Measurements from ENCODE around the gene ZNF280B.
A peak's percentile ranks its signal among the peaks of the same experiment; 100 is the strongest.

Gene ZNF280B

GRCh38 chr22:22508274-22509176, at the start of gene ZNF280B:
Gene ZNF280B, minus strand, starts transcription at chr22:22508742. Its CDS starts 19,344 bp downstream, at chr22:22489398.
- peak; percentile 73 for DNase-seq (ENCODE audit: low read depth, low spot score)
- WGBS (ENCODE audit: insufficient coverage, insufficient read length), result no CpG with 5 or more reads among the region's 72 CpGs
- no peaks in the 10 kb centered on the region; the same call in 1 of the 2 replicates for H3K9me3 ChIP-seq (ENCODE audit: control insufficient read depth, insufficient read depth, low read length)
- H3K4me3 ChIP-seq (ENCODE audit: low read length), result peak within 1 kb of the TSS; percentile 71; the same call in 1 of the 2 replicates
- no peaks in the 10 kb centered on the region for H3K4me1 ChIP-seq (ENCODE audit: control insufficient read depth, insufficient read depth, low read length)
- no peak within 1 kb of the TSS for H3K27ac ChIP-seq (ENCODE audit: low read length)
- H3K36me3 ChIP-seq (ENCODE audit: control insufficient read depth, insufficient read depth, low read length), result no peaks in the 10 kb centered on the region
- no peaks in the 10 kb centered on the region for H3K27me3 ChIP-seq (ENCODE audit: control insufficient read depth, insufficient read depth, low read length)

- no peak overlapping the region for H3K27ac ChIP-seq (ENCODE audit: low read length)
- no peaks in the 10 kb centered on the region for H3K9me3 ChIP-seq (ENCODE audit: control insufficient read depth, insufficient read depth, low read length)
- H3K4me1 ChIP-seq (ENCODE audit: control insufficient read depth, insufficient read depth, low read length), result no peaks in the 10 kb centered on the region
- H3K36me3 ChIP-seq (ENCODE audit: control insufficient read depth, insufficient read depth, low read length), result no peaks in the 10 kb centered on the region
- no peaks in the 10 kb centered on the region for H3K27me3 ChIP-seq (ENCODE audit: control insufficient read depth, insufficient read depth, low read length)
- no peak overlapping the region for H3K4me3 ChIP-seq (ENCODE audit: low read length)
- DNase-seq (ENCODE audit: low read depth, low spot score), result no peak
- WGBS (ENCODE audit: insufficient coverage, insufficient read length), result no CpG with 5 or more reads among the region's 38 CpGs
Measured at GRCh38 chr22:22556995-22557925, 48.7 kb upstream of the ZNF280B start.

DNA sequence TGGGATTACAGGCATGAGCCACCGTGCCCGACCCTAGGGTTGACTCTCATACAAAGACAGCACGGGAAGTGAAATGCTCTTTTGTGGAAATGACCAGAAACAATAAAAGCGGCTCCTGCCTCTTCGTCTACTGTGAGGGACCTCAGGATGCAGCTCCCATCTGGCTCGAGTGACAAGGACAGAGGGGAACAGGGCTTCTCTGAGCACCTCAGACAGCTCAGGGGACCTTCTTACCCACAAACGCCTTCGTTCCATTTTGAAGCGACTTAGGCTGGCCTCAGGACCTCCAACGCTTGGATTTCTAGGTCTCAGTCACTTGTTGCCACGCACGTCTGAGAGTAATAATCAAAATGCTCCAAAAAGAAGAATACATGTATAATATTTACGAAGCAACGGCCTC, 48.0 kb upstream of the ZNF280B start:
- no peaks in the 10 kb centered on the region for H3K36me3 ChIP-seq (ENCODE audit: control insufficient read depth, insufficient read depth, low read length)
- no peaks in the 10 kb centered on the region for H3K9me3 ChIP-seq (ENCODE audit: control insufficient read depth, insufficient read depth, low read length)
- H3K27ac ChIP-seq (ENCODE audit: low read length), result no peak overlapping the region
- H3K4me1 ChIP-seq (ENCODE audit: control insufficient read depth, insufficient read depth, low read length), result no peaks in the 10 kb centered on the region
- no CpG with 5 or more reads among the region's 14 CpGs for WGBS (ENCODE audit: insufficient coverage, insufficient read length)
- no peak for DNase-seq (ENCODE audit: low read depth, low spot score)
- H3K4me3 ChIP-seq (ENCODE audit: low read length), result no peak overlapping the region
- H3K27me3 ChIP-seq (ENCODE audit: control insufficient read depth, insufficient read depth, low read length), result no peaks in the 10 kb centered on the region

GRCh38 chr22:22555596-22555995, 47.1 kb upstream of the ZNF280B start:
- Histone ChIP-seq H3K4me3 (ENCODE audit: low read length) (no peak overlapping the region), H3K36me3 (ENCODE audit: control insufficient read depth, insufficient read depth, low read length) (no peaks in the 10 kb centered on the region), H3K9me3 (ENCODE audit: control insufficient read depth, insufficient read depth, low read length) (no peaks in the 10 kb centered on the region), H3K27me3 (ENCODE audit: control insufficient read depth, insufficient read depth, low read length) (0 out of 2 replicates have a peak, but pooled peaks cover 2% of the 10 kb centered on the region), H3K27ac (ENCODE audit: low read length) (no peak overlapping the region), H3K4me1 (ENCODE audit: control insufficient read depth, insufficient read depth, low read length) (no peaks in the 10 kb centered on the region)
- no peak for DNase-seq (ENCODE audit: low read depth, low spot score)
- WGBS (ENCODE audit: insufficient coverage, insufficient read length), result no CpG with 5 or more reads among the region's 9 CpGs

DNA sequence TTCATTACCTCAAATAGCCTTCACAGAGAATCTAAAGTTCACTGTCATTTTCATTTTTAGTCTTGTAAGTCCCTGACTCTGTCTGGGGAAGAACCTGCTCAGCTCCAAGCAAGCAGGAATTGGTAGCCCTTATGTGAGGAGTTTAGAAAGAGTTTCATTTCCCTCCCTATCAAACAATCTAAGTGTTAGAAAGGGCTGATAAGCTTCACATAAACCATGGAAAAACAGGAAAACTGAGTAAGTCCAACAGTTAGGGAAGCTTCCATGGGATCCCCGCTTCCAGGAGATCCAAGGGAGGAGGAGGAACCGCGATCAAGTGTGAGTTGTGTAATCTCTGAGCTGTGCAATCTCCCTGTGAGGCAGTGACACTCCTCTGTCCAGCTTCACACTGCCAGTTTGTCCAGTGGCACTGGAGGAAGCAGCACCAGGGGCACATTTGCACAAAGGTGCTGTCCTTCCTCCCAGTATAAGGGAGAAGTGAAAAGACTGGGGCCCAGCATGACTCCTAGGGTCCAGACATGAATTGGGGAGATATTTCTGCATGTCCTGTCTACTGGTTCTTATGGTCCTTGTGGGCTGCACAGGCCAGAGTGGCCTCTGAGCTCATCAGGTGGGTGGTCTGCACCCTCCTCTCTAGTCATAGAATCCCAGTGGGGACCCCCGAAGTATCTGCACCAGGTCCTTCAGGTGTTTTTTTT, 46.2 kb upstream of the ZNF280B start:
- no peaks in the 10 kb centered on the region for H3K4me1 ChIP-seq (ENCODE audit: control insufficient read depth, insufficient read depth, low read length)
- H3K27me3 ChIP-seq (ENCODE audit: control insufficient read depth, insufficient read depth, low read length), result 0 out of 2 replicates have a peak, but pooled peaks cover 3% of the 10 kb centered on the region

GRCh38 chr22:22553735-22554586, 45.4 kb upstream of the ZNF280B start:
- no peaks in the 10 kb centered on the region for H3K9me3 ChIP-seq (ENCODE audit: control insufficient read depth, insufficient read depth, low read length)
- no peaks in the 10 kb centered on the region for H3K36me3 ChIP-seq (ENCODE audit: control insufficient read depth, insufficient read depth, low read length)

More for the DNA sequence above, 46.2 kb upstream of the ZNF280B start:
- no peaks in the 10 kb centered on the region for H3K9me3 ChIP-seq (ENCODE audit: control insufficient read depth, insufficient read depth, low read length)
- no peak overlapping the region for H3K4me3 ChIP-seq (ENCODE audit: low read length)
- no peak for DNase-seq (ENCODE audit: low read depth, low spot score)
- no peak overlapping the region for H3K27ac ChIP-seq (ENCODE audit: low read length)
- H3K36me3 ChIP-seq (ENCODE audit: control insufficient read depth, insufficient read depth, low read length), result no peaks in the 10 kb centered on the region
- no CpG with 5 or more reads among the region's 4 CpGs for whole genome bisulfite sequencing (ENCODE audit: insufficient coverage, insufficient read length)

GRCh38 chr22:22553141-22553540, 44.6 kb upstream of the ZNF280B start:
- H3K27ac ChIP-seq (ENCODE audit: low read length), result no peak overlapping the region

More at GRCh38 chr22:22553735-22554586, 45.4 kb upstream of the ZNF280B start:
- Histone ChIP-seq H3K4me3 (ENCODE audit: low read length) (no peak overlapping the region), H3K27ac (ENCODE audit: low read length) (no peak overlapping the region), H3K27me3 (ENCODE audit: control insufficient read depth, insufficient read depth, low read length) (0 out of 2 replicates have a peak, but pooled peaks cover 3% of the 10 kb centered on the region), H3K4me1 (ENCODE audit: control insufficient read depth, insufficient read depth, low read length) (no peaks in the 10 kb centered on the region)
- no peak for DNase-seq (ENCODE audit: low read depth, low spot score)
- no CpG with 5 or more reads among the region's 8 CpGs for WGBS (ENCODE audit: insufficient coverage, insufficient read length)

DNA sequence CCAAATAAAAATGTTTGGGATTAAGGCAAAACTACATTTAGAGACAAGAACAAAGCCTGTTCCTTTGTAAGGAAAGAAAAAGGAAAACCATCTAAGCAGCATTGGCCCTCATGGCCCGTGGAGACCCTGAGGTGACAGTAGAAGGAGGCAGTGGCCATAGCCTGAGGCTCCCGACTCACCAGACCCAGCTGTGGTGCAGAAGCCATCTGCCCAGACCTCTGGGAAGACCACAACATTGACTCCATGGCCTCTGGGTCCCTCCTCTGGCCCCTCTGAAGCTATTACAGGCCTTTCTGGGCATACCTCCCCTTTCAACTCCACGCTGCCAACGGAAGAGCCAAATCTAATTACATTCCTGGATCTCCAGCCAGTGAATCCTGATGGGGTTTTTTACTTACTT, 44.1 kb upstream of the ZNF280B start:
- Histone ChIP-seq H3K4me1 (ENCODE audit: control insufficient read depth, insufficient read depth, low read length) (no peaks in the 10 kb centered on the region), H3K27me3 (ENCODE audit: control insufficient read depth, insufficient read depth, low read length) (peaks cover 6% of the 10 kb centered on the region; the same call in 1 of the 2 replicates), H3K36me3 (ENCODE audit: control insufficient read depth, insufficient read depth, low read length) (no peaks in the 10 kb centered on the region), H3K4me3 (ENCODE audit: low read length) (no peak overlapping the region), H3K9me3 (ENCODE audit: control insufficient read depth, insufficient read depth, low read length) (no peaks in the 10 kb centered on the region), H3K27ac (ENCODE audit: low read length) (no peak overlapping the region)
- no CpG with 5 or more reads among the region's 4 CpGs for WGBS (ENCODE audit: insufficient coverage, insufficient read length)
- DNase-seq (ENCODE audit: low read depth, low spot score), result no peak

More at GRCh38 chr22:22553141-22553540, 44.6 kb upstream of the ZNF280B start:
- H3K27me3 ChIP-seq (ENCODE audit: control insufficient read depth, insufficient read depth, low read length), result peaks cover 6% of the 10 kb centered on the region; the same call in 1 of the 2 replicates
- H3K4me3 ChIP-seq (ENCODE audit: low read length), result no peak overlapping the region
- no peaks in the 10 kb centered on the region for H3K4me1 ChIP-seq (ENCODE audit: control insufficient read depth, insufficient read depth, low read length)
- H3K36me3 ChIP-seq (ENCODE audit: control insufficient read depth, insufficient read depth, low read length), result no peaks in the 10 kb centered on the region
- H3K9me3 ChIP-seq (ENCODE audit: control insufficient read depth, insufficient read depth, low read length), result no peaks in the 10 kb centered on the region
- no peak for DNase-seq (ENCODE audit: low read depth, low spot score)
- no CpG with 5 or more reads among the region's 1 CpG for WGBS (ENCODE audit: insufficient coverage, insufficient read length)

DNA sequence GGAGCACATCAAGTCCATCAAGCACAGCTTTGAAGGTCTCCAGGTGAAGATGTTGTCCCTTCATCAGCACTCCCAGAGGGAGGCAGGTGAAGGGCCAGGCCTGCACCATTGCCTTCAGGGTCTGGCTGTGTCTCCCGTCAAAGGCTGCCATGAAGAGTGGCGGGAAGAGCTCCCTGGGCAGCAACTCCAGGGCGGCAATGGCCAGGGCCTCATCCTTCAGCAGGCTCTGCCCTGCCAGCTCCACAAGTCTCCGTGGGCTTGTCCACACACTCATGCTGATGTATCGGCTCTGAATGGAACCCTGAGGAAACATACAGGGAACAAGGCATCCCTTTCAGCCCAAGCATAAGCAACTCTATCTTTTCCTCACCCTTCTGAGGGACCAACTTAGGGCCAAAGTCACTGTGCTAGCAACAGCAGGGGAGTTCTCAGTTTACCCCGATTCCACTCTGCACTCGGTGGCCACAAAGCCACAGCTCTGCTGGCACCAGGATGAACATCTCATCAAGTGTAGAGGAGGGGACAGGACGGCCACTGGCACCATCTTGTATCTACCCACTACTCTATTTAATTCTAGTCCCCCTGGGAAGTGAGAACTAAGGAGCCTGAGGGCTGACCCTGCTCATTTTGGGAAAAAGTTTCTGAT, 42.4 kb upstream of the ZNF280B start:
- Histone ChIP-seq H3K27me3 (ENCODE audit: control insufficient read depth, insufficient read depth, low read length) (peaks cover 6% of the 10 kb centered on the region), H3K4me1 (ENCODE audit: control insufficient read depth, insufficient read depth, low read length) (no peaks in the 10 kb centered on the region), H3K27ac (ENCODE audit: low read length) (no peak overlapping the region), H3K4me3 (ENCODE audit: low read length) (no peak overlapping the region), H3K36me3 (ENCODE audit: control insufficient read depth, insufficient read depth, low read length) (no peaks in the 10 kb centered on the region), H3K9me3 (ENCODE audit: control insufficient read depth, insufficient read depth, low read length) (no peaks in the 10 kb centered on the region)
- WGBS (ENCODE audit: insufficient coverage, insufficient read length), result no CpG with 5 or more reads among the region's 8 CpGs
- DNase-seq (ENCODE audit: low read depth, low spot score), result no peak
